ENCODE measurements around the gene CDH23. TPM values are rescaled to one million over a fixed set of nuclear protein-coding genes. Genes with fewer than 3 reads are reported as not detected.
A peak's percentile ranks its signal among the peaks of the same experiment; 100 is the strongest.

CDH23 gene
- total RNA-seq, 1 donor from 2014 or later: 4.5 TPM

GRCh38 chr10:71713135-71714030, 316.7 kb downstream of the CDH23 start:
- peak; percentile 87 for DNase-seq
- Histone ChIP-seq H3K4me1 (peaks cover 67% of the 10 kb centered on the region), H3K9me3 (replicated peaks) (no peaks in the 10 kb centered on the region), H3K4me3 (peak overlapping the region; percentile 26), H3K27me3 (ENCODE audit: low read depth) (no peaks in the 10 kb centered on the region), H3K36me3 (no peaks in the 10 kb centered on the region), H3K27ac (replicated peaks) (peak overlapping the region; percentile 93)
- TF ChIP-seq CTCF (IDR thresholded peaks at IDR 0.05; ENCODE audit: borderline replicate concordance): no peak
- intact Hi-C loops (cut with micrococcal nuclease): no loop called here

GRCh38 chr10:71714031-71714410, 317.3 kb downstream of the CDH23 start:
- Histone ChIP-seq H3K36me3 (no peaks in the 10 kb centered on the region), H3K4me1 (peaks cover 68% of the 10 kb centered on the region), H3K27me3 (ENCODE audit: low read depth) (no peaks in the 10 kb centered on the region), H3K27ac (replicated peaks) (peak overlapping the region; percentile 93), H3K9me3 (replicated peaks) (no peaks in the 10 kb centered on the region), H3K4me3 (peak overlapping the region; percentile 26)
- no peak for TF ChIP-seq CTCF (IDR thresholded peaks at IDR 0.05; ENCODE audit: borderline replicate concordance)
- DNase-seq: no peak
- intact Hi-C loops (cut with micrococcal nuclease): no loop called here

GRCh38 chr10:71714592-71714991, 317.9 kb downstream of the CDH23 start:
- no peaks in the 10 kb centered on the region for H3K27me3 ChIP-seq (ENCODE audit: low read depth)
- H3K4me3 ChIP-seq: peak overlapping the region; percentile 26
- no peaks in the 10 kb centered on the region for H3K9me3 ChIP-seq (replicated peaks)
- intact Hi-C loops (cut with micrococcal nuclease): no loop called here
- DNase-seq: no peak
- H3K27ac ChIP-seq (replicated peaks): peak overlapping the region; percentile 93
- peaks cover 74% of the 10 kb centered on the region for H3K4me1 ChIP-seq
- TF ChIP-seq CTCF (IDR thresholded peaks at IDR 0.05; ENCODE audit: borderline replicate concordance): no peak
- no peaks in the 10 kb centered on the region for H3K36me3 ChIP-seq

- Histone ChIP-seq H3K4me3 (no peak overlapping the region), H3K27me3 (ENCODE audit: low read depth) (no peaks in the 10 kb centered on the region), H3K4me1 (peaks cover 78% of the 10 kb centered on the region), H3K27ac (replicated peaks) (peak overlapping the region; percentile 93), H3K36me3 (no peaks in the 10 kb centered on the region), H3K9me3 (replicated peaks) (no peaks in the 10 kb centered on the region)
- DNase-seq: no peak
- intact Hi-C loops (cut with micrococcal nuclease): no loop called here
- no peak for TF ChIP-seq CTCF (IDR thresholded peaks at IDR 0.05; ENCODE audit: borderline replicate concordance)
Measured at GRCh38 chr10:71715026-71715425, 318.3 kb downstream of the CDH23 start.

- Histone ChIP-seq H3K27ac (replicated peaks) (no peak overlapping the region), H3K4me1 (peaks cover 79% of the 10 kb centered on the region)
- intact Hi-C loops (cut with micrococcal nuclease): no loop called here
Measured at GRCh38 chr10:71715860-71716259, 319.1 kb downstream of the CDH23 start.

More at GRCh38 chr10:71715860-71716259, 319.1 kb downstream of the CDH23 start:
- Histone ChIP-seq H3K27me3 (ENCODE audit: low read depth) (no peaks in the 10 kb centered on the region), H3K9me3 (replicated peaks) (no peaks in the 10 kb centered on the region), H3K4me3 (no peak overlapping the region), H3K36me3 (no peaks in the 10 kb centered on the region)
- TF ChIP-seq CTCF (IDR thresholded peaks at IDR 0.05; ENCODE audit: borderline replicate concordance): no peak
- DNase-seq: no peak
